CD4-positive, alpha-beta T cell treated with Interleukin-12 subunit alpha and Interleukin-12 subunit beta, for 1 hour (primary cell): ENCODE measurements around the gene PADI3.
A peak's percentile ranks its signal among the peaks of the same experiment; 100 is the strongest.
"Not testable (repeated sequence)": the region's sequence is repeated elsewhere in the genome, so short reads cannot be mapped to it uniquely, and the experiment has no call there.

Experiments used
- DNase-seq: peaks from one replicate; pipeline ENCODE4 v3.0.0-alpha.2; 2020

Gene PADI3

DNA sequence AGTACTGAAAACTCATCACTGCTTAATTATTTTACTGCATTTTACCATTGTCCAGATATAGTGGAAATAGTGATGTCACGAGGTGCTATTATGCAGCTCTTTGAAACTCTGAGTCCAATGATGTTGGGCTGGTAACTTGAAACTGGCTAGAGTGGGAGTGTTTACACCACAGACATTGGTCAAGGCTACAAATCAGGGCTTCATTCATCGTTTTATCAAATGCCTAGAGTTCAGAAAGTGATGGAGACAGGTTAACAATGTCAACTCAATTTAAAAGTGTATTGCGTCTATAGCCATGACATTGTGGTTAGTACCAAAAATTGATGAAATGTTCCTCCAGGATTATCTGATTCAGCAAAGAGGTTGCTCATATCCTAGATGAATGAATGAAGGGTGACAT, 31.3 kb upstream of the PADI3 start:
- no peak for DNase-seq

DNA sequence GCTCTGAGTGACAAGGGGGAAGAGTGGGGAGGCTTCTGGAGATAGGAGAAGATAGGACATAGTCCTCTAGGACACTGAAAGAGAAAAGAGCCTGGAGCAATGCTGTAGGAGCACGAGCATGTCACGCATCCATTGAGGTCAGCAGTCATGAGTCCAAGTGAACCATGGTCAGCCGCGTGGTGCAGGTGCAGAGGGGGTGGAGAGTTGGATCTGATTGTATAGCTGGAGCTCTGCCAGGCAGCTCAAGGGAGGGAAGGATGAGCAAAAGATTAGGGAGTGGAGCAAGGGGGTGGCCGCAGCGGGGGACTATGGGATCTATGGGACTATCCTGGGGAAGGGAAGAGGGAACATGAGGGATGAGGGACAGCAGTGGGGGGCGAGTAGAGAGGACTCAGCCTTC, 30.0 kb upstream of the PADI3 start:
- no peak for DNase-seq

DNA sequence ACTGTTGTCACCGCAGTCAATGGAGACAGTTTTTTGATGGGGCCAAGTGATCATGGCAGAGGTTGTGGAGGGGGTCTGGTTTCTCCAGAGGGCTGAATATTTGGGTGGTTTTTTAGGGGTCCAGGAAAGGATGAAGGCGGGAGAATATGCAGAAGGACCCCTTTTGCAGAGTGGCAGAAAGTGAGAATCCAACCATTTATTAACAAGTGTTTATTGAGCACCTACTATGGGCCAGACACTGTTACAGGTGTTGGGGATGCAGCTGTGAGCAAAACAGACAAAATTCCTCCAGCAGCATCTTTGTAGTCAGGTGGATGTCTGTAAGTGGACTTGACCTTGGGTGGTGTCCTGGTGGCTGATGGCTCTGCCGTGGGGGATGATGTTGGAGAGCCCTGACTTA, 28.6 kb upstream of the PADI3 start:
- DNase-seq: no peak

DNA sequence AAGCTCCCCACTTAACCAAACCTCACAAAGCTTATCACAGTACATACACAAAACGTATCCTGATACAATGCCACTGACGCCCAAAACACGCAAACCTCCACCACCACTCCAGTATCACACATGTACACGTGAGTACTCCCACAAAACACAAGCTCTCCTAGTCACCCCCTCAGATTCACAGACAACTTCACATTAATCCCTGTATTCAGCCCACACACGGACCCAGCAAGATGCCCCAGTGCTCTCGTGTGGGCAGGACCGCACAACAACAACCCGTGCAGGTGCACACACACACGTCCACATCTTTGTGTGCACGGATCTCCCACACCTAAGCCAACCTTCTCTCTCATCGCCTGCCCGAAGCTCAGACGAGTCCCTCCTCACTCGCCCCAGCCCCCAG, 26.3 kb upstream of the PADI3 start:
- DNase-seq: no peak

DNA sequence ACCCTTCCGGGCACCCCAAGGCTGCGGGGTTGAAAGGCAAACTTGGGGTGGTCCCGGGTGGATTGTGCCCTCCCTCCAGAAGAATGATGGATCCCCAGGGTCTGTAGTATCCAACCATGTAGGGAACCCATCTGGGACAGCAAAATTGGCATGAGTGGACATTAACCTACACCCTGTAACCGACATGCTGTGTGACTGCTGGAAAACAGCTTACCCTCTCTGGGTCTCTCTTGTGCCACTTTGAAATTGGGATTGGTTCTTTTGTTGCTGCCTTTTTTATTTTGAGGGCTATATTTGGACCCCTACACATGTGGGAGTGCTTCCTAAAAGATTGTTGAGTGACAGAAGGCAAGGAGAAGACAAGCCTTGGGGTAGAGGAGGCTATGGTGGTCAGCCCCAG, 24.5 kb upstream of the PADI3 start:
- no peak for DNase-seq

DNA sequence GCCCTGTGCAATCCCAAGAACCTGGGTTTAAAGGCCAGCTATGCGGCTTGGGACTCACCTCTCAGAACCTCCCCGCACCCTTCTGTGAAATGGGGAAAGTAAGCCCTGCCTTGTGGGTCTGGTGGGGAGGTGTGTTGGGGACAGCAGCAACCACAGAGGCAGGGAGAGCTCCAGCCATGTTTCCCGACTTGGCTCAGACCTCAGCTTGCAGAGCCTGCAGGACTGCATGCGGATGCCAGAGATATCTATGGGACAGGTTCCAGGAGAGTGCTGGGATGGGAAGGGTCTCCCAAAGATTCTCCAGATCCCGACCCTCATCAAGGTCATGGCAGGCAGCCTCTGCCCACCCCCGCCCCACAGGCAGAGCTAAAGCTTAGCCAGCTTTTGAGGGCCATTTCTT, 23.8 kb upstream of the PADI3 start:
- no peak for DNase-seq

DNA sequence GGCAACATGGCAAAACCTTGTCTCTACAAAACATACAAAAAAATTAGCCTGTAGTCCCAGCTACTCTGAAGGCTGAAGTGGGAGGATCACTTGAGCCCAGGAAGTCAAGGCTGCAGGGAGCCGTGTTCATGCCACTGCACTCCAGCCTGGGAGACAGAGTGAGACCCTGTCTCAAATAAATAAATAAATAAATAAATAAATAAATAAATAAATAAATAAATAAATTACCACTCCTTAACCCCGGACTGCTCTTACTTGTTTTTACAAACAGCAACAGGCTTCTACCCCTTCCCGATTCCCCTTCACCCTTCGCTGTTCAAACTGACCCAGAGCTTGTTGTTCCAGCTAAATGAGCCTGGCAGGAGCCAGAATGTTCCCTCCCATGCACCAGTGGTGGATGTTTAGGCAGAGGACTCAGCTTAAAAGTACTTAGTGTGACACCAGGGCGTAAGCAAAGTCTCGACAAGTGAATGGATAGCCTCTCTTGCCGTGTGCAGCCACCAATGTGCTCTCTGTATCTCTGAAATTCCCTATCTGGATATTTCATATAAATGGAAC, 21.5 kb upstream of the PADI3 start:
- DNase-seq: no peak

DNA sequence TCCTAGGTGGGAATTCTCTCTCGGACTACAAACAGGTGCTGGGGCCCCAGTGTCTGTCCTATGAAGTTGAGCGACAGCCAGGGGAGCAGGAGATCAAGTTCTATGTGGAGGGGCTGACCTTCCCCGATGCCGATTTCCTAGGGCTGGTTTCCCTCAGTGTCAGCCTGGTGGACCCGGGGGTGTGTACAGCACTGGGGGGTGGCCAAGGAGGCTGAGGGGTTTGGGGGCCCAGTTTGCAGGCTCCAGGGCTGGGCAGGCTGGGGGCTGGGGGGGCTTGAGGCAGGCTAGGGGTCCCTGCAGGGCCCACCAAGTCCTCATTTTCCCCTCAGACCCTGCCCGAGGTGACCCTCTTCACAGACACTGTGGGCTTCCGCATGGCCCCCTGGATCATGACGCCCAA, 20.3 kb upstream of the PADI3 start:
- no peak for DNase-seq

DNA sequence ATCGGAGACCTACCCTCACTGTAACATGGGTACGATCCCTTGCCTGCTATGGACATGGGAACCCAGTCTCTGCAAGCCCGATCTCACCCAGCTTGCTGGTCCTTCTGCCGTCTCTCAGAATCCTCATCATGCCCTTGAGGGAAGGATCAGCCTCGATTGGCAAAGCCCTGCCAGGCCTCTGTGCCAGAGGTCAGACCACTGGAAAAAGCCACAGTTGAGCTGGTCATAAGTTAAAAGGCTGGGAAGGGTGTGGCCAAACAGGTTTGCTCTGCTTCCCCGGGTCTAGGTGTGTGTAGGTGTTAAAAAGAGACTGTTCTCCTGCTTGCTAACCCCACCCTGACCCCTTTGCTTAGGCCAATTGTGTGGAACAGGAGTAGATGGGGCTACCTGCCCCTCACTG, 19.5 kb upstream of the PADI3 start:
- no peak for DNase-seq

DNA sequence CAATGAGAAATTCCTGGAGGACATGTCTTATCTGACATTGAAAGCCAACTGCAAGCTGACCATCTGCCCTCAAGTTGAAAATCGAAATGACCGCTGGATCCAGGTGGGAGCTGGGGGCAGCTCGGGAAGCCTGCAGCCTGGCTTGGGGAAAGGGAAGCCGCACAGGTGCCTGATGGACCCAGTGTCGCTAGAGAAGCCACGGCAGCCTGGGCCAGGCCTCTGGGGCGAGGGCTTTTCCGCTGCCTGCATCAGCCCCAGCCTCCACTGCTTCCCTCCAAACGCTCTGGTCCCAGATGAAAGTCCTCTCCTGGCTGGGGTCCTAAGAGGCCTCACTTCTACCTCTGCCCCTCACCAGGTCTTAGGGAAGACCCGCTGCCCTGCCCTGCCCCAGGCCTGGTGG, 18.8 kb upstream of the PADI3 start:
- no peak for DNase-seq

DNA sequence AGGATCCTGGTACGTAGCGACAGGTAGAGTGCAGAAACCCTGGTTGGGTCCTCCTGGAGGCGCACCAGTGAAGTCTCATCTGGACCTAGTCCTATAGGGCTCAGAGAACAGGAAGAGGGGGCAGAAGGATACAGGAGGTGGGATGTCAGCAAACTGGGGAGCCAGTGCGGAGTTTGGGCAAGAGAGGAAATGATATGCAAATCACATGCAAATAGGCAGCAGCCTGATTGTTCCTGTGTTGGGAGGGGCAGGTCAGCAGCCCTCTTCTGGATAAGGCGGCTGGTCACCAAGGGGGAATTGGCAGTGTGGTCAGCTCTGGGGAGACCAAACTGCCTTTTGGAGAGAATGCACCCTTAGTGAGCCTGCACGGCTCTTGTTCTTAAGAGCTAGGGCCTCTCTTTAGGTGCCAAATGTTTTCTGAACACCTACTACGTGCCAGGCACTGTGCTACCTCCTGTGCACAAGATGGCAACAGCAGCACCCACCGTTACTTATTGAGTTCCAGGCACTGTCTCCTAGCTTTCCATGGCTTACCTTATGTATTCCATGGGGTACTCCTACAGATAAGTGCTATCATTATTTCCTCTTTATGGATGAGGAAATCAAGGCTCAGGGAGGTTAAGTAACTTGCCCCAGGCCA, 18.1 kb upstream of the PADI3 start:
- no peak for DNase-seq

DNA sequence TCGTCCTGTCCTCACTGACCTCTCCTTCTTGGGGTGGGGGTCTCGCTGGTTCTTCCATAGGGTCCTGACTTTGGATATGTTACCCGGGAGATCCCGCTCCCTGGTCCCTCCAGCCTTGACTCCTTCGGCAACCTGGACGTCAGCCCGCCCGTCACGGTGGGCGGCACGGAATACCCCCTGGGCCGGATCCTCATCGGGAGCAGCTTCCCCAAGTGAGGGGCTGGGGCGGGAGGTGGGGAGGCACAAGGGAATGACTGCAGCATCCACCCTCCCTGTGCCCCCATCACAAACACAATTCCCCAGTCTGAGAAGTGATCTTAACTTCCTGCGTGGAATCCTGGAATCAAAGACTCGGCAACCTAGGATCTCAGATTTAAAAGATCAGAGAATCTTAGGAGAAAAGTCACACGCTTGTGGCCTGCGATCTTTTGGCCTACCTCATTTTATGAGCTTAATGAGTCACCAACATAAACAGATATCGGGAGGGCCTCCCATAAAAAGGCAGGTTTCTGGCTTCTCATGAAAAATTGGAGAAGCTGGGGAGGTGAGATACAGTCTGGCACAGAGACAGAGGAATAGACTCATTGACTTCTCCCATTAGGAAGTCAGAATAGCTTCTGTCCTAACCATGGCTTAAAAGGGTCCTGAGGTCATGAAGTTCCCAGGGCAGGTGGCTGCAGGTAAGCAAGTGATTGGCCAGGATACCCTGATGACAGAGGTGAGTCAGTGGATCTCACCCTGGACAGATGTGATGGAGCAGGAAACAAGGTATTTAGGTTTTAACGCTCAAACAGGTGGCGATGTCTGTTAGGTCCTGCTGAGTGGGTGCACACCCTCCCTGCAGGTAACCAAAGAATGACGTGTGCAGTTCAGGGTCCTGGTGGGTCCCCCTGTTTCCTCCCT, 15.9 kb upstream of the PADI3 start:
- no peak for DNase-seq

DNA sequence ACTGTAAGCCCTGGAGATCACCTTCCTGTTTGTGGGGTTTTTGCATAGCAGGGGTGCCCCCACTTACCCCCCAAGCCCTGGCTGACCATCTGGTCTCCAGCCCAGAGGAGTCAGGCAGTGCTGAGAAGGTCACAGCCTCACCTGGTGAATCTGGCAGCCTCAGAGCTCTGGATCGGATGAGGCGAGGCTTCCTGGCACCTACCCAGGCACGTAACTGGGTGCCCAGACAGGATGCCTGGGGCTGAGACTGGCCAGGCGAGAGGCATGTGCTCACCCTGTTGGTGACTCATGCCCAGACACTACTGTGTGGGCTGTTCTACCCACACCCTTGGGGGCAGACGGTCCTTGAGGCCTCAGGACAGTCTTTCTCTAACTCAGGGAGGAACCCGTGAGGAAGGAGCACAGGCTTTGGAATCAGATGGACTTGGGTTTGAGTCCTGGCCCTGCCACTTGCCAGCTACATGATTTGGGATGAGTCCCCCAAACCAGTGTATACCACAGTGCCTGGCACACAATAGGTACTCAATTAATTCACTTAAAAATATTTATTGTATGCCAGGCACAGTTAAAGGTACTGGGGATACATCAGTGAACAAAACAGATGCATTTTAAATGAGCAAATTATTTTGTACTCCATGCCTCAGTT, 15.1 kb upstream of the PADI3 start:
- DNase-seq: no peak

DNA sequence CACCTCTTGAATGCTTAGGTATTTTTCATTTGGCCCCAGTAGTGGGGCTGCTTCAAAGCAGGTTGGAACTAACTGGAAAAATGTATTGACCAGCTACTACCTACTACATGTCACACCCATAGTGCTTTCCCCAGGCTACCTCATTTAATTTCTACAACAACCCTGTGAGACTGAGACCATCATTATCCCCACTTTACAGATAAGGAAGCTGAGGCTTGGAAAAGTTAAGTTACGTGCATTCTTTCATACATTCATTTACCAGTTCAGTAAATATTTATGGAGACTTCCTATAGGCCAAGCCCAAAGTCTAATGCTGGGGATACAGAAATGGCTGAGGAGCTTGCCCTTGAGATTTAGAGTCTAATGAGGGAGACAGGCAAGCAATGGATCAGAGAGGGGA, 14.5 kb upstream of the PADI3 start:
- no peak for DNase-seq

DNA sequence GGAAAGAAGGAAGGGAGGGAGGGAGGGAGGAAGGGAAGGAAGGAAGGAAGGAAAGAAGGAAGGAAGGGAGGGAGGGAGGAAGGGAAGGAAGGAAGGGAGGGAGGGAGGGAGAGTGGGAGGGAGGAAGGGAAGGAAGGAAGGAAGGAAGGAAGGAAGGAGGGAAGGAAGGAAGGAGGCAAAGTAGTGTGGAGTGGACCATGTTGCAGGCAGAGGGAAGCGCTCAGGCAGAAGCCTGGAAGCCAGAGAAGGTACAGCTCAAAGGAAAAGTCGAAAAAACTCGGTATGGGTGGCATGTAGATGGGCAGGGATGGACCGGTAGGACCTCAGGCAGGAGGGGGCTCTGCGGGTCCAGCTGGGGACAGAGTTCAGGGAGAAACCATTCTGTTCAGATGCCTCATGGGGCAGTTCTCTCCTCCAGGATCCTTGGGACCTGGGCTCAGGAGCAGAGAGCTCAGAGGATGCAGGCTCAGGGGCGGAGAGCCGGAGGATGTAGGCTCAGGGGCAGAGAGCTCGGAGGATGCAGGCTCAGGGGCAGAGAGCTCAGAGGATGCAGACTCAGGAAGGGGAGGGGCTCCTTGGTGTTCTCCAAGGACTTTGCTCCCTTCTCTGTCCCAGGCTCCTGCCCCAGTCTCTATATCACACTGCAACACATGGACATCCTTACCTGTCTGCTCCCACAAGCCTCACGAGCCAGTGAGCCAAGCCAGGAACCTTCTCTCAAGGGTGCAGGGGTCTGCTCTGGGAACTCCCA, 13.6 kb upstream of the PADI3 start:
- no peak for DNase-seq

DNA sequence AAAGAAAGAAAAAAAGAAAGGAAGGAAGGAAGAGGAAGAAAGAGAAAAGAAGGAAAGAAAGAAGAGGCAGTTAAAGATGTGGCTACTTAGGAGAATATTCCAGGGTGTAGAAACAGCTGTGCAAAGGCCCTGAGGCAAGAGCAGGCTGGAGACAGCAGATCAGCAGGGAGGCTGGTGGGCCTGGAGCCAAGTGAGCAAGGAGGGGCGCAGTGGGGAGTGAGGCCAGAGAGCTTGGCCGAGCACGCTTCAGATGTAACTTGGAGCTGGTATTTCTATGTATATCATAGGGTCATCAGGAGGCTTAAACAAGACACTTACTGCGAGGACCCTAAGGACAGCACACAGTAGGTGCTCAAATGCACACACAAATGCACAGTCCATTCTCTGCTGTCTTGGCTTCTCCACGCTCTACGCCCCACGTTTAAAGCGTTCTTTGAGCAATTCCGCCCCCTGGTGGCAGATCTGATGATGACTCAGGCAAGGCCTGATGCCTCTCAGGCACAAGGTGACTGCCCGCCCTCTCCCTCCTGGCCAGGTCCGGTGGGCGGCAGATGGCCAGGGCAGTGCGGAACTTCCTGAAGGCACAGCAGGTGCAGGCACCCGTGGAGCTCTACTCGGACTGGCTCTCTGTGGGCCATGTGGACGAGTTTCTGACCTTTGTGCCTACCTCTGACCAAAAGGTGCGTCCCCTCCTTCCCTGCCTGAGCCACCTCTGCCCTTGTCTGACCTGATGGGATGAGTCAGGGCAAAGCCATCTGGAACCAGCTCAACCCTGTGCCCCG, 11.9 kb upstream of the PADI3 start:
- peak; percentile 81 for DNase-seq

DNA sequence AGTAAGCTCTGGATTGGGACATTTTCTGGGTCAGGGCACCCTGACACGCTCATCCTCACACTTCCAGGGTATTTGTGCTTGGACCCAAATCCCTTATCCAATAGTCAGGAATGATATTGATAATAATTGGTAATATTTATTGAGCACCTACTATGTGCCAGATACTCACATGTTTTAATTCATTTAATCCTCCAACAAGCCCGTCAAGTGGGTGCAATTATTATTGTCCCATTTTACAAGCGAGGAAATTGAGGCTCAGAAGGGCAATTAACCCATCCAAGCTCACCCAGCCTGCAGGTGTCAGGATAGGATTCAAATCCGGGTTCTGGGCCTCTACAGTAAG, 11.4 kb upstream of the PADI3 start:
- DNase-seq: no peak

DNA sequence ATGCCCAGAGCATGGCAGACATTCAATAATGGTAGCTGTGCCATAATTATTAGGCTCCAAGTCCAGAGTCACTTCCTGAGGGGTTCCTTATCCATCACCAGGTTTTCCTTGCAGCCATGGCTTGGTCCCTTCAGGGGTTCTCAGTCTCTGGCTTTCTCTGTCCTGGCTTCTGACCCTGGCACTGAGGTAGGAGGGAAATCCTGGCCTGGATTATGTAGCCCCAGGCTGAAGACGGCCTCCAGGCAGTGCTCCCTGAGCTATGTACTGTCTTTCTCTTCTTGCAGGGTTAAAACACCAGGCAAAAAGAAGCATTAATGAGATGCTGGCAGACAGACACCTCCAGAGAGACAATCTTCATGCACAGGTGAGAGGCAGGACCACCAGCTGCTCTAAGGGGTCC, 9.5 kb upstream of the PADI3 start:
- peak; percentile 25 for DNase-seq

DNA sequence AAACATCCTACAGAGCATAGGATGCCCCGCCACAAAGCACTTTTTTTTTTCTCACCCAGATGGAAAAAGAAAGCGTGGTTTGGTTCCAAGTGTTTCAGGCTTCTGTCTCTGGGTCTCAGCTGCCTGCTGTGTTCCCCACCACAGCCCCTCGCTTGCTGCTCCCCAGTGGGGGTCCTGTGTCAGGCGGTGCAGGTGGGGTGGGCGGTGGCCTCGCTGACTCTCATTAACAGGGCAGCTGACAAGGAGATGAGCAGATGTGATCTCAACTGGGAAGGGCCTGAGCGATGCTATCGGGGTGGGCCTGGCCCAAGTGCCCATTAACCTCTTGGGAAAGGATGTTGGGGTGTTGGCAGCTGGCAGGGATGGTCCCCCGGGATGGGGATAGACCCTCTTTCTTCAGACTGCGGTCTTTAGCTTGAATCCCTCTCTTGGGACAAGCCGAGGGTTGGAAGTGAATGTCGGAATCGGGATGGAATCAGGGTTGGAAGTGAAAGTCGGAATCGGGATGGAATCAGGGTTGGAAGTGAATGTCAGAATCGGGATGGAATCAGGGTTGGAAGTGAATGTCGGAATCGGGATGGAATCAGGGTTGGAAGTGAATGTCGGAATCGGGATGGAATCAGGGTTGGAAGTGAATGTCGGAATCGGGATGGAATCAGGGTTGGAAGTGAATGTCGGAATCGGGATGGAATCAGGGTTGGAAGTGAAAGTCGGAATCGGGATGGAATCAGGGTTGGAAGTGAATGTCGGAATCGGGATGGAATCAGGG, 7.7 kb upstream of the PADI3 start:
- not testable (repeated sequence) for DNase-seq

DNA sequence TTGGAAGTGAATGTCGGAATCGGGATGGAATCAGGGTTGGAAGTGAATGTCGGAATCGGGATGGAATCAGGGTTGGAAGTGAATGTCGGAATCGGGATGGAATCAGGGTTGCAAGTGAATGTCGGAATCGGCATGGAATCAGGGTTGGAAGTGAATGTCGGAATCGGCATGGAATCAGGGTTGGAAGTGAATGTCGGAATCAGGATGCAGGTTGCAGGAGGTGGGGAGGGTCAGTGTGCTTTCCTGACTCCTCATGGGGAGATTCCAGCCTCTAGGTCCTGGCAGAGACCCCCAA, 7.2 kb upstream of the PADI3 start:
- not testable (repeated sequence) for DNase-seq

DNA sequence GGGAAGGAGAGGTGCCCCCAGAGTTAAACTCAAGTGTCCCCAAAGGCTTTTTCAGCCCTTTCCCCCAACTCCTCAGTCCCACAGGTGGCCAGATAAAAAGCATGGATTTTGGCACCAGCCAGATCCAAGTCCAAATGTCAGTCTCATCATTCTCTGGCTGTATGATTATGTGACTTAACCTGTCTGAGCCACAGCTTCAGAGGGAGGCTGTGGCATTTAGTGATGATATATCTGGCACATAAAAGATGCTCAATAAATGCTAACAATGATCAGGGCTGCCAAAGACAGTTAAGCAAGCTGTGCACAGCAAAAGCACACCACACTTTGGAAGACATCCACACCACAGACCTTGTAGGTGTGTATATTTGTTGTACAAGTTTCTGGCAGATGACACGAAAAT, 5.6 kb upstream of the PADI3 start:
- no peak for DNase-seq
